ENCODE data around the gene RGCC. TPM values are rescaled to one million over a fixed set of nuclear protein-coding genes. Genes with fewer than 3 reads are reported as not detected.

The RGCC gene
- total RNA-seq, 2 experiments from 2014 or later = 135 to 143 TPM

- intact Hi-C loops (cut with micrococcal nuclease) = no loop called here
- CTCF ChIA-PET = no interaction called here
Observed at GRCh38 chr13:41520016-41520659, 62.8 kb downstream of the RGCC start.

More at GRCh38 chr13:41520016-41520659, 62.8 kb downstream of the RGCC start:
- H3K36me3 Mint-ChIP-seq (ENCODE audit: low read depth) = no peaks in the 10 kb centered on the region
- no peak overlapping the region for H3K27ac Mint-ChIP-seq
- DNase-seq (no peak), ATAC-seq (no peak)
- H3K4me1 Mint-ChIP-seq (ENCODE audit: low read depth) = no peaks in the 10 kb centered on the region
- TF ChIP-seq CTCF (IDR thresholded peaks at IDR 0.05) = no peak
- POLR2A ChIA-PET = no interaction called here
- H3K27me3 Mint-ChIP-seq = no peaks in the 10 kb centered on the region
- H3K4me3 Mint-ChIP-seq = no peak overlapping the region
- H3K9me3 Mint-ChIP-seq = no peaks in the 10 kb centered on the region

Other genes starting within 250 kb of the RGCC start
- gene MTRF1, start 194.0 kb upstream of the RGCC start, total RNA-seq = 10 to 100 TPM; 22.6 to 23.4 TPM
- 10 to 100 TPM; 23.5 to 32.8 TPM for gene NAA16, start 146.3 kb upstream of the RGCC start, total RNA-seq